ENCODE data around the gene RND3.

Gene RND3

DNA sequence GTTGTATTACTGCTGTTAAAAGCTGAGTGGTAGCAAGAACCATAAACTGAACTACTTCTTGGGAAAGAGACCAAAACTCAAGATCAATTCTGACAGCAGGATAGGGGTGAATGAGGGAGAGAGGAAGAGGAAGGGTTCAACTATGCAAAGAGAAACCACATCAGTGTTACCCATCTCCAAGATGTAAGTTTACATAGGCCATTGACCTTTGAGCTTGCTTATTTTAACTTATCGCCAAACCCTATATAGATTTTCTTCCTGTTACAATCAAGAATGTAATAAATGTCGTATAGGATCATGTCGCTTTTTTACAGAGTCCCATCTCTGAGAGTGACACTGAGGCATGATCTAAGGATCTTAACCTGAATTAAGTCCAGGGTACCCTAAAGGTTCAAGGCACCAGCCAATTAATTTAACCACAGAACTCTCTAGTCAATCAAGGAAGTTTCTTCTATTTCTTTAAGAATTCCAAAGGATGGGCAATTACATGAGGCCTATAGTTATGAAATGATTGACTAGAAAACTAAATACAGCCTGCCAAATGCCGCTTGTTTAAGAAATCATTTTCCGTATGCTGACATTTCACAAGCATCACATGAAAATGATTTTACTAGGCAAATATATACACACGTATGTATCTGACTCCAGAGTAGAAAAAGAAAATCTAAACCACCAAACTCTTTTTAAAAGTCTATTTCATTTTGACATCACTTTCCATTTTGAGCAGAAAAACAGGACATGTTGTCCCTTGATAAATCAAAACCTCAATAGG is 11.8 kb downstream of the RND3 start:
- in situ Hi-C loops (cut with MboI; ENCODE audit: low pct_unique_long_range_greater_than_20kb, low sequenced_read_pairs, unreplicated experiment): loop anchor here (25.0 kb wide), 1 partner anchor 888 kb away; the partner anchor contains the start of gene MMADHC
- no peak for DNase-seq (ENCODE audit: low spot score)
- no peak for TF ChIP-seq CTCF (IDR thresholded peaks at IDR 0.05; ENCODE audit: extremely low read depth, insufficient read depth, missing control alignments)

DNA sequence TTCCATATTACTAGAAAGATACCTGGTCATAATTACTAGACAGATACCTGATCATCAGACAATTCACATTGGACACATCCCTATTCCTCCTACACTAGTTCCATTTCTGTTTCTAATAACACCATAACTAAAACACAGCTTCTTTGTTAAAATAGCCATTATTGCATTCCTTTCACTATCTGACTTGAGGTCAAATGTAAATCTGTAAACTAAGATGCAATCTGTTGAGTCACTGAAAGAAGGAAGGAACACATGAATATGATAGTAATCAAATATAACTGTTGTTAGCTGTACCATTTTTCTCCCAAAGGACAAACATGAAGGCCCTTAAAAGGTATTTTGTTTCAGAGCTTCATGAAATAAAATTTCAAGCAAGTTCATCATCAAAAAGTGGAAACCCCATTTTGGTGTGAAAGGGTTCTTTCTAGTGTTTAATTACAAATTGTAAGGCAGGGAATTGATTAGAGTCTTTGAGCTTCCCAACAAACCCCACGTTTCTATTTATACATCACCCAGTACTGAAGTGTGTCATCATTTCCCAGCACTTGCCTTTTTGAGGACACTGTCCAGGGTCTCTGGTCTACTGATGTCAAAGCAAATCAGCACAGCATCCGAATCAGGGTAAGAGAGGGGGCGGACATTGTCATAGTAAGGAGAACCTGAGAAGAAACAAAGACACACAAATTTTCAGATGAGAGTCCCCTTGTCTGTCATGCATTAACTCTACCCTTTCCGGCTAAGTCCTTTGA is 13.0 kb downstream of the RND3 start:
- DNase-seq (ENCODE audit: low spot score): no peak
- TF ChIP-seq CTCF (IDR thresholded peaks at IDR 0.05; ENCODE audit: extremely low read depth, insufficient read depth, missing control alignments): no peak
- in situ Hi-C loops (cut with MboI; ENCODE audit: low pct_unique_long_range_greater_than_20kb, low sequenced_read_pairs, unreplicated experiment): loop anchor here (25.0 kb wide), 1 partner anchor 887 kb away; the partner anchor contains the start of gene MMADHC

- in situ Hi-C loops (cut with MboI; ENCODE audit: low pct_unique_long_range_greater_than_20kb, low sequenced_read_pairs, unreplicated experiment): no loop called here
- no peak for TF ChIP-seq CTCF (IDR thresholded peaks at IDR 0.05; ENCODE audit: extremely low read depth, insufficient read depth, missing control alignments)
- no peak for DNase-seq (ENCODE audit: low spot score)
Observed at GRCh38 chr2:150473767-150474166, 13.7 kb downstream of the RND3 start.

DNA sequence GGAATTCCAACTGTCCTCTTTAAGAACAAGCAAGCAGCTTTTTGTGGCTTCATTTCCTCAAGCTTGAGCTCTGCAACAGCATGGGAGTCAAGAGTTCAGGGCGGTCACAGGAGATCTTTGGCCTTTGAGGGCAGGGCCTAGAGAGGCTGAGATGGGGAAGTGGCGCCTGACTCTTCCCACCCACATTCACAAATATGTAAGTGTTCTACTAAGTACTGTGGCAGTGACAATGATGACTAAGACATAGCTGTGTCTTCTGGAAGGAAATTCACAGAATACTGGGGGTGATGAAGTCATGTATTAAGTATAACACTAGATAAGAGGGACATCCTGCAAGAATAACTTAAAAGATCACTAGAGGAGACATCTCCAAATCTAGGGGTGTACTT is 15.0 kb downstream of the RND3 start:
- DNase-seq (ENCODE audit: low spot score): no peak
- in situ Hi-C loops (cut with MboI; ENCODE audit: low pct_unique_long_range_greater_than_20kb, low sequenced_read_pairs, unreplicated experiment): no loop called here
- no peak for TF ChIP-seq CTCF (IDR thresholded peaks at IDR 0.05; ENCODE audit: extremely low read depth, insufficient read depth, missing control alignments)

- in situ Hi-C loops (cut with MboI; ENCODE audit: low pct_unique_long_range_greater_than_20kb, low sequenced_read_pairs, unreplicated experiment): no loop called here
- TF ChIP-seq CTCF (IDR thresholded peaks at IDR 0.05; ENCODE audit: extremely low read depth, insufficient read depth, missing control alignments): no peak
- DNase-seq (ENCODE audit: low spot score): no peak
Observed at GRCh38 chr2:150471813-150472510, 15.5 kb downstream of the RND3 start.

- in situ Hi-C loops (cut with MboI; ENCODE audit: low pct_unique_long_range_greater_than_20kb, low sequenced_read_pairs, unreplicated experiment): no loop called here
- TF ChIP-seq CTCF (IDR thresholded peaks at IDR 0.05; ENCODE audit: extremely low read depth, insufficient read depth, missing control alignments): no peak
- no peak for DNase-seq (ENCODE audit: low spot score)
Observed at GRCh38 chr2:150470435-150470834, 17.0 kb downstream of the RND3 start.

Data from GM13977 (cell line).